ENCODE measurements around the gene NUDT4B.
"Not testable (repeated sequence)": the region's sequence is repeated elsewhere in the genome, so short reads cannot be mapped to it uniquely, and the experiment has no call there.

The NUDT4B gene

DNA sequence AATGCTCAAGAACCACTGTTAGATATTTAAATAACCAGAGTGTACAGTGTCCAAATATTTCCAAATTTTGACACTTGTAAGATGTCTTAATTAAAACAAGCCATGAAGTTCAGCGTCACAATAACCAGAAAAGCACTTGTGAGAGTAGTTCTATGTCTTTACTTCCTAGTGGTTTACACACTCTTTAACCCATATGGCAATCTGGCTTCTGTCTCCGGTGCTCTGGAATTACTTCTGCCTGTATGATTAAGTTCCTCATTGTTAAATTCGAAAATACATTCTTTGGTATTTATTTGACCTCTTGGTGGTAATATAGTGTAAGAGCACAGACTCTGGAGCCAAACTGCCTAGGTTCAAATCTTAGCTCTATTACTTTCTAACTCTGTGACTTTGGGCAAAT lies 20.9 kb downstream of the NUDT4B start:
- not testable (repeated sequence) for H3K23ac ChIP-seq (ENCODE audit: low read length); H3K4ac ChIP-seq (ENCODE audit: low read depth, low read length); DNase-seq; H3K36me3 ChIP-seq (ENCODE audit: control insufficient read depth, insufficient read depth, low read length); H2BK5ac ChIP-seq (ENCODE audit: low read length); H2AK5ac ChIP-seq (ENCODE audit: low read length); H3K18ac ChIP-seq (ENCODE audit: low read length); H3K4me1 ChIP-seq (ENCODE audit: control insufficient read depth, low read depth, low read length); H3K56ac ChIP-seq (ENCODE audit: low read length); H4K5ac ChIP-seq (ENCODE audit: low read length); H3K9ac ChIP-seq (ENCODE audit: low read length); H3K4me3 ChIP-seq (ENCODE audit: low read length); H3K27me3 ChIP-seq (ENCODE audit: insufficient read depth, low read length, poor library complexity); H4K8ac ChIP-seq (ENCODE audit: low read depth, low read length); H2BK120ac ChIP-seq (ENCODE audit: low read depth, low read length); H3K79me2 ChIP-seq (ENCODE audit: control insufficient read depth, insufficient read depth, low read length); H3K27ac ChIP-seq (ENCODE audit: low read depth, low read length); H2BK15ac ChIP-seq (replicated peaks; ENCODE audit: low read depth); H3K79me1 ChIP-seq (ENCODE audit: low read length); H3K4me2 ChIP-seq (ENCODE audit: low read length)
- no CpG with 5 or more reads among the region's 3 CpGs for WGBS (ENCODE audit: extremely low coverage, insufficient coverage, low lambda C conversion rate)

DNA sequence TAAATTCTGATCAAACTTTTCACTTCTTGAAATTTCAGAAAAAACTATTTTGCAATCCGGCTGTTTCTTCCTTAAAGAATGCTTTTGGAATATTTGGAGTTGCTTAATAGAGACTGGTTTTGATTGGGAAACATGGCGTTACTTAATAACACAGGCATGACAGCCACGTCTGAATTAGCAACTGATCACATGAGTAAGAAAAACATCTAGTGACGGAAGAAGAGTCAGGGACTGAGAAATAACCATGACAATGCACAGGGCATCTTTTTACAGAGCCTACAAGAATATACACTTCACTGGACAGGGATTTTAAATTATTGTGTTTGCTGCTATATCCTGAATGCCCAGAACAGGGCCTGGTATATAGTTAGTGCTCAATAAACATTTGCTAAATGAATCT lies 25.1 kb downstream of the NUDT4B start:
- not testable (repeated sequence) for H3K79me1 ChIP-seq (ENCODE audit: low read length); DNase-seq; H3K4me3 ChIP-seq (ENCODE audit: low read length); H3K18ac ChIP-seq (ENCODE audit: low read length); H3K79me2 ChIP-seq (ENCODE audit: control insufficient read depth, insufficient read depth, low read length); H3K4me1 ChIP-seq (ENCODE audit: control insufficient read depth, low read depth, low read length); H2AK5ac ChIP-seq (ENCODE audit: low read length); H3K4me2 ChIP-seq (ENCODE audit: low read length); H3K27me3 ChIP-seq (ENCODE audit: insufficient read depth, low read length, poor library complexity); H4K8ac ChIP-seq (ENCODE audit: low read depth, low read length); H3K4ac ChIP-seq (ENCODE audit: low read depth, low read length); H3K27ac ChIP-seq (ENCODE audit: low read depth, low read length); H3K36me3 ChIP-seq (ENCODE audit: control insufficient read depth, insufficient read depth, low read length); H3K56ac ChIP-seq (ENCODE audit: low read length); H3K9ac ChIP-seq (ENCODE audit: low read length); H3K23ac ChIP-seq (ENCODE audit: low read length); H4K5ac ChIP-seq (ENCODE audit: low read length); H2BK15ac ChIP-seq (replicated peaks; ENCODE audit: low read depth); H2BK120ac ChIP-seq (ENCODE audit: low read depth, low read length); H2BK5ac ChIP-seq (ENCODE audit: low read length)
- WGBS (ENCODE audit: extremely low coverage, insufficient coverage, low lambda C conversion rate): no CpG with 5 or more reads among the region's 4 CpGs

DNA sequence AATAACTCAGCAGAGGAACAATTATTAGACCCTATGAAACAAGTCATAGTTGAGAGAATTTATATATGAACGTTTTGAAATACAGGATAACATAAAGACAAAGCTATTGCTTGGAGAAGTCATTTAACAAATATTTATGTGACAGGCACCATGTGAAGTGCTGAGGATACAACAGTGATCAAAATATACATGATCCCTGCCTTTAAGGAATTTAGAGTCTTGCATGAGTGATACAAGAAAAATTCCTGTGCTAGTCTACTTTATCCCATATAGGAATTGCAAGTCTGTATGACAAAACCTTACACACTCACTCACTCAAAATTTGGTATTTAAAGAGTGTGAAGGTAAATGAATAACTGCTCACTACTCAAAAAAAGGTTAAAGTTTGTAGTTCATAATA lies 25.5 kb downstream of the NUDT4B start:
- H2AK5ac ChIP-seq (ENCODE audit: low read length); H3K4me3 ChIP-seq (ENCODE audit: low read length); H4K5ac ChIP-seq (ENCODE audit: low read length); H3K27me3 ChIP-seq (ENCODE audit: insufficient read depth, low read length, poor library complexity); H3K4me2 ChIP-seq (ENCODE audit: low read length); H3K36me3 ChIP-seq (ENCODE audit: control insufficient read depth, insufficient read depth, low read length); H3K4me1 ChIP-seq (ENCODE audit: control insufficient read depth, low read depth, low read length); H3K18ac ChIP-seq (ENCODE audit: low read length); H3K9ac ChIP-seq (ENCODE audit: low read length); H2BK15ac ChIP-seq (replicated peaks; ENCODE audit: low read depth); DNase-seq; H3K4ac ChIP-seq (ENCODE audit: low read depth, low read length); H3K79me2 ChIP-seq (ENCODE audit: control insufficient read depth, insufficient read depth, low read length); H2BK5ac ChIP-seq (ENCODE audit: low read length); H3K79me1 ChIP-seq (ENCODE audit: low read length); H3K23ac ChIP-seq (ENCODE audit: low read length); H4K8ac ChIP-seq (ENCODE audit: low read depth, low read length); H3K27ac ChIP-seq (ENCODE audit: low read depth, low read length); H2BK120ac ChIP-seq (ENCODE audit: low read depth, low read length); H3K56ac ChIP-seq (ENCODE audit: low read length): not testable (repeated sequence)
- no CpG with 5 or more reads among the region's 1 CpG for WGBS (ENCODE audit: extremely low coverage, insufficient coverage, low lambda C conversion rate)

DNA sequence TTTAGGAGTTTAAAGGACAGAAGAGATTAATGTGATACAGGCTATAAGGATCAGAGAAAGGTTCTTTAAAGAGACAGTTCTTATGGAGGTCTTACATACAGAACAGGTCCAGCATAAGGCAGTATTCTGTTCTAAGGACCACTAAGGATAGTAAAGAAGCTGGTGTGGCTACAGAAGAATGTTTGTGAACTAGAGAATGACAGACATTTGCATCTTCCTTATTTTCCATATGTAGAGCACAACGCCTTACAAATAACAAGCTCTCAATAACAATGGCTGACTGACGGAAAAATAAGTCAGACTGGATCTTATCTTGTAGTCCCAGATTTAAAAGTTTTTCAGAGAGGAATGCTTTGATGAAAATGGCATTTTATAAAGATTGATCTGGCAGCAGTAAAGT lies 26.7 kb downstream of the NUDT4B start:
- H4K8ac ChIP-seq (ENCODE audit: low read depth, low read length); H2BK15ac ChIP-seq (replicated peaks; ENCODE audit: low read depth); H3K36me3 ChIP-seq (ENCODE audit: control insufficient read depth, insufficient read depth, low read length); H3K56ac ChIP-seq (ENCODE audit: low read length); H2BK5ac ChIP-seq (ENCODE audit: low read length); H2BK120ac ChIP-seq (ENCODE audit: low read depth, low read length); H3K27me3 ChIP-seq (ENCODE audit: insufficient read depth, low read length, poor library complexity); H3K79me2 ChIP-seq (ENCODE audit: control insufficient read depth, insufficient read depth, low read length); DNase-seq; H4K5ac ChIP-seq (ENCODE audit: low read length); H3K27ac ChIP-seq (ENCODE audit: low read depth, low read length); H2AK5ac ChIP-seq (ENCODE audit: low read length); H3K79me1 ChIP-seq (ENCODE audit: low read length); H3K4me2 ChIP-seq (ENCODE audit: low read length); H3K4me3 ChIP-seq (ENCODE audit: low read length); H3K23ac ChIP-seq (ENCODE audit: low read length); H3K4me1 ChIP-seq (ENCODE audit: control insufficient read depth, low read depth, low read length); H3K4ac ChIP-seq (ENCODE audit: low read depth, low read length); H3K18ac ChIP-seq (ENCODE audit: low read length); H3K9ac ChIP-seq (ENCODE audit: low read length): not testable (repeated sequence)
- WGBS (ENCODE audit: extremely low coverage, insufficient coverage, low lambda C conversion rate): no CpG with 5 or more reads among the region's 2 CpGs

DNA sequence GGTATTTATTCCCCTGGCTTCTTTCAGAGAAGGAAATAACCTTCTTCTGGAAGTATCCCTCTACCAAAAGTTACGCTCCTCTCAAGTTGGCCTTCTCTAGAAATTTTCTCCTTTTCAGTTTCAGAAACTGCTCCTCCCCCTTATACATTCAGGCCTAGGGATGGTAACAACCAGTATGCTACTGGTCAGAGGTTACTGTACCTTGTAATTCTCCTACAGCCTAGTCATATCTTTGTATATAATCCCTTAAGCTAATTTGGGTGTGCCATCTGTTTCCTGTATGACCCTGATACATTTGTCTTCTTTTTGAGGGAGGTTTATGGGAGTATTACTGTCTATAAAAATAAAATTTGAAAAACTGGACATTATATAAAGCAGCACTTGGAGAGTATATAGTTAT lies 29.1 kb downstream of the NUDT4B start:
- WGBS (ENCODE audit: extremely low coverage, insufficient coverage, low lambda C conversion rate): no CpG with 5 or more reads among the region's 1 CpG
- H2BK120ac ChIP-seq (ENCODE audit: low read depth, low read length); H3K4ac ChIP-seq (ENCODE audit: low read depth, low read length); H3K79me2 ChIP-seq (ENCODE audit: control insufficient read depth, insufficient read depth, low read length); H2BK15ac ChIP-seq (replicated peaks; ENCODE audit: low read depth); H3K18ac ChIP-seq (ENCODE audit: low read length); H2AK5ac ChIP-seq (ENCODE audit: low read length); H3K27ac ChIP-seq (ENCODE audit: low read depth, low read length); H3K56ac ChIP-seq (ENCODE audit: low read length); H3K9ac ChIP-seq (ENCODE audit: low read length); H3K4me3 ChIP-seq (ENCODE audit: low read length); H3K27me3 ChIP-seq (ENCODE audit: insufficient read depth, low read length, poor library complexity); H4K5ac ChIP-seq (ENCODE audit: low read length); H2BK5ac ChIP-seq (ENCODE audit: low read length); H3K36me3 ChIP-seq (ENCODE audit: control insufficient read depth, insufficient read depth, low read length); H3K23ac ChIP-seq (ENCODE audit: low read length); H3K4me1 ChIP-seq (ENCODE audit: control insufficient read depth, low read depth, low read length); H3K4me2 ChIP-seq (ENCODE audit: low read length); H4K8ac ChIP-seq (ENCODE audit: low read depth, low read length); H3K79me1 ChIP-seq (ENCODE audit: low read length); DNase-seq: not testable (repeated sequence)

DNA sequence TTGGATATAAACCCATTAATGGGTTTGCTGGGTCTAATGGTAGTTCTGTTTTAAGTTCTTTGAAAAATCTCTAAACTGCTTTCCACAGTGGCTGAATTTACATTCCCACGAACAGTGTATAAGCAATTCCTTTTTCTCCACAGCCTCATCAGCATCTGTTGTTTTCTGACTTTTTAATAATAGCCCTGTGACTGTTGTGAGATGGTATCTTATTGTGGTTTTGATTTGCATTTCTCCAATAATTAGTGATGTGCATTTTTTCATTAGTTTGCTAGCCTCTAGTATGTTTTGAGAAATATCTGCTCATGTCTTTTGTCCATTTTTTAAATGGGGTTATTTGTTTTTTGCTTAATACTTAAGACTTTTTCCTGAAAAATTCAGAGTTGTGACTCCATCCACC lies 31.8 kb downstream of the NUDT4B start:
- not testable (repeated sequence) for DNase-seq; H2AK5ac ChIP-seq (ENCODE audit: low read length); H3K56ac ChIP-seq (ENCODE audit: low read length); H3K4me1 ChIP-seq (ENCODE audit: control insufficient read depth, low read depth, low read length); H4K5ac ChIP-seq (ENCODE audit: low read length); H3K18ac ChIP-seq (ENCODE audit: low read length); H3K27ac ChIP-seq (ENCODE audit: low read depth, low read length); H2BK15ac ChIP-seq (replicated peaks; ENCODE audit: low read depth); H4K8ac ChIP-seq (ENCODE audit: low read depth, low read length); H3K9ac ChIP-seq (ENCODE audit: low read length); H3K4me3 ChIP-seq (ENCODE audit: low read length); H3K4ac ChIP-seq (ENCODE audit: low read depth, low read length); H3K27me3 ChIP-seq (ENCODE audit: insufficient read depth, low read length, poor library complexity); H3K4me2 ChIP-seq (ENCODE audit: low read length); H3K36me3 ChIP-seq (ENCODE audit: control insufficient read depth, insufficient read depth, low read length); H3K79me2 ChIP-seq (ENCODE audit: control insufficient read depth, insufficient read depth, low read length); H3K23ac ChIP-seq (ENCODE audit: low read length); H2BK5ac ChIP-seq (ENCODE audit: low read length); H3K79me1 ChIP-seq (ENCODE audit: low read length); H2BK120ac ChIP-seq (ENCODE audit: low read depth, low read length)
- no CpG with 5 or more reads among the region's 1 CpG for WGBS (ENCODE audit: extremely low coverage, insufficient coverage, low lambda C conversion rate)
